ENCODE results near the gene DCLK1. TPM values are rescaled to one million over a fixed set of nuclear protein-coding genes. Genes with fewer than 3 reads are reported as not detected.

The DCLK1 gene
- total RNA-seq, 4 donors from 2014 or later, result 21.3 to 63.8 (median 40.9) TPM

DNA sequence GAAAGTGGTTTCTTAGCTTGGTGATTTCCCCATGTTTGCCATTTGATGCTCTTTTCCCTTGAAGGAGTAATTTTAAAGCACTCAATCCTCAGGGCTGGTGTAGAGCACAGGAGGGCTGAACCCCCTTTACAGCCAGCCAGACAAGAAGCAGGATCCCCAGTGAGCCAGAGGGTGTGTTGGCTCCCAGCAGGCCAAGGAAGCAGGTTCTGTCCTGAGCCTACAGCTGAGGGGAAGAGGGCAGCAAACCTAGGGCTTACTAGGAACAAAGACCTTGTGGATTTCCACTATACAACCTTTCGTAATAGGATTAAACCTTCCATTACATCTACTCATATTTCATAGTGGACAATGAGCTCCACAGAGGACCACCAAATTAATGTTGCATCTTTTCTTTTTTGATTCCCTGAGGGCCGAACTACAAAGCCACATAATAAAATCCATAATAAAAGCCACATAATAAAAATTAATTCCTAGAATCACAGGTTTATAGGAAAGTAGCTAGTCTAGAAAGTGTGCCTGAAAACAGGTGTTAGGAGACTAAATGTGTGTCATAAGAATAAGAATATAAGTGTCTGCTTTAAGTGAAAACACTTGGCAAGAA, 300.2 kb downstream of the DCLK1 start:
- Histone ChIP-seq H3K27ac (no peak overlapping the region), H3K36me3 (no peaks in the 10 kb centered on the region), H3K4me1 (no peaks in the 10 kb centered on the region), H3K9me3 (no peaks in the 10 kb centered on the region), H3K4me3 (no peak overlapping the region), H3K27me3 (no peaks in the 10 kb centered on the region)
- DNase-seq (ENCODE audit: low spot score in 2 of 2), result no peak
- no peak for TF ChIP-seq POLR2A (IDR thresholded peaks at IDR 0.05)
- TF ChIP-seq CTCF (IDR thresholded peaks at IDR 0.05), result no peak
- no peak for TF ChIP-seq EP300 (IDR thresholded peaks at IDR 0.05)
- WGBS, 2 donors, result 87 to 94% methylated on average over 2 of the region's 2 CpGs

GRCh38 chr13:35826626-35827254, 304.4 kb downstream of the DCLK1 start:
- Histone ChIP-seq H3K36me3 (no peaks in the 10 kb centered on the region), H3K4me3 (no peak overlapping the region), H3K9me3 (no peaks in the 10 kb centered on the region), H3K27ac (no peak overlapping the region), H3K4me1 (no peaks in the 10 kb centered on the region), H3K27me3 (no peaks in the 10 kb centered on the region)
- no peak for TF ChIP-seq CTCF (IDR thresholded peaks at IDR 0.05)
- no peak for TF ChIP-seq POLR2A (IDR thresholded peaks at IDR 0.05)
- TF ChIP-seq EP300 (IDR thresholded peaks at IDR 0.05), result no peak
- WGBS, 2 donors, result 69 to 75% methylated on average over 10 of the region's 10 CpGs
- DNase-seq (ENCODE audit: low spot score in 2 of 2), result no peak

DNA sequence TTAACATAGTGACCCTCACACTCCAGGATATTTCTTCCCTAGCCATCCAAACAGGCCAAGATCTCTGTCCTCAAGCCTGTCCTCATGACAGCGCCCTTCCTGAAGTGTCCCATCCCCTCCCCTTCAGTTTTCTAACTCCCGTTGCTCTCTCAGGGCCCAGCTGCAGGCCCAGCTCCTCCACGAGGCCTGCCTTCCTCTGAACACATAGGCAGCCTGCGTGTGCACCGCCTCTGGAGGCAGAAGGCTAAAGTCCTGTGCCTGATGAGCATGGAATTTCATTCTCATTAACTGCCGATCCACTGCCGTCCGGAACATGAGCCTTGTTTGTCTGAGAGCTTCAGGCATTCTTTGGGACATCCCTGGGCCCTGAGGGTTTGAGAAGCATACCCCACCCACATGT, 306.4 kb downstream of the DCLK1 start:
- TF ChIP-seq POLR2A (IDR thresholded peaks at IDR 0.05) (no peak), CTCF (IDR thresholded peaks at IDR 0.05) (no peak), EP300 (IDR thresholded peaks at IDR 0.05) (no peak)
- Histone ChIP-seq H3K4me3 (no peak overlapping the region), H3K9me3 (no peaks in the 10 kb centered on the region), H3K27me3 (no peaks in the 10 kb centered on the region), H3K36me3 (no peaks in the 10 kb centered on the region), H3K4me1 (peaks cover 0 to 10% (median 0%) of the 10 kb centered on the region in 4 donors), H3K27ac (no peak overlapping the region)
- DNase-seq (ENCODE audit: low spot score in 2 of 2), result no peak
- WGBS, 2 donors, result 88 to 89% methylated on average over 8 of the region's 8 CpGs

- 93 to 95% methylated on average over 12 of the region's 12 CpGs for WGBS, 2 donors
- TF ChIP-seq POLR2A (IDR thresholded peaks at IDR 0.05), result no peak
- no peak for TF ChIP-seq CTCF (IDR thresholded peaks at IDR 0.05)
- no peak for TF ChIP-seq EP300 (IDR thresholded peaks at IDR 0.05)
- Histone ChIP-seq H3K27ac (no peak overlapping the region), H3K4me1 (peaks cover 0 to 10% (median 0%) of the 10 kb centered on the region in 4 donors), H3K4me3 (no peak overlapping the region), H3K36me3 (no peaks in the 10 kb centered on the region), H3K27me3 (no peaks in the 10 kb centered on the region), H3K9me3 (no peaks in the 10 kb centered on the region)
- DNase-seq (ENCODE audit: low spot score in 2 of 2), result no peak
These were observed 306.8 kb downstream of the DCLK1 start for GRCh38 chr13:35824395-35824794.

DNA sequence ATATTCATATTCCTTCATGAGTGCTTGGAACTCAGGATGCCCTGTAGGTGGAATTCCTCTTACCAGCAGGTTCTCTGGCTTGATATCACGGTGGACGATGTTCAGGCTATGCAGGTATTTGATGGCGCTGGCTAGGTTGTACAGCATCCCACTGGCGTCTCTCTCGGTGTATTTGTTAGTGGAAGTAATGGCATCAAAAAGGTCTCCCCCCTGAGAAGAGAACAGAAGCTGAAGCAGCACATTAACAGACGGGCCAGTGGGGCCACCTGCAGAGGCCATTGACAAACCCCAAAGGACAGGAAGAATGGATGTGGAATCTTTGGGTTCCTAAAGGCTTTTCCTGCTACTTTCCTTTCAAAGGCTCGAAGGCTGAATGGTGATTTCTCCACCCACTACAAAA, 308.5 kb downstream of the DCLK1 start:
- no peaks in the 10 kb centered on the region for H3K9me3 ChIP-seq
- TF ChIP-seq EP300 (IDR thresholded peaks at IDR 0.05) (no peak), POLR2A (IDR thresholded peaks at IDR 0.05) (no peak), CTCF (IDR thresholded peaks at IDR 0.05) (no peak)
- DNase-seq (ENCODE audit: low spot score in 2 of 2), result no peak
- 84 to 86% methylated on average over 7 of the region's 7 CpGs for WGBS, 2 donors
- no peaks in the 10 kb centered on the region for H3K27me3 ChIP-seq
- H3K4me1 ChIP-seq, result peaks cover 0 to 17% (median 0%) of the 10 kb centered on the region in 4 donors
- H3K36me3 ChIP-seq, result no peaks in the 10 kb centered on the region
- H3K4me3 ChIP-seq, result no peak overlapping the region
- no peak overlapping the region for H3K27ac ChIP-seq

Measured in tibial nerve (tissue), 4 donors.